Muscle of arm (tissue), 12 donors: ENCODE results near the gene OCRL. TPM values are rescaled to one million over a fixed set of nuclear protein-coding genes. Genes with fewer than 3 reads are reported as not detected.

Experiments
- DNase-seq: peaks from one replicate; pipeline ENCODE4 v3.0.0-alpha.2; 2013
- polyA plus RNA-seq, 12 donors: library from polyadenylated mRNA; unstranded; fragments of 120-200 nt; gene quantifications; one replicate each; pipeline ENCODE4 v1.2.1, GENCODE V29; 2013; ENCODE audit not compliant: insufficient read length in 12 of 12

Gene OCRL
- polyA plus RNA-seq, 12 donors = 10.0 to 18.2 (median 14.2) TPM; not detected in 1

GRCh38 chrX:129581904-129582303 is 41.8 kb downstream of the OCRL start:
- no peak for DNase-seq

GRCh38 chrX:129585167-129585566 is 45.1 kb downstream of the OCRL start:
- no peak for DNase-seq

DNA sequence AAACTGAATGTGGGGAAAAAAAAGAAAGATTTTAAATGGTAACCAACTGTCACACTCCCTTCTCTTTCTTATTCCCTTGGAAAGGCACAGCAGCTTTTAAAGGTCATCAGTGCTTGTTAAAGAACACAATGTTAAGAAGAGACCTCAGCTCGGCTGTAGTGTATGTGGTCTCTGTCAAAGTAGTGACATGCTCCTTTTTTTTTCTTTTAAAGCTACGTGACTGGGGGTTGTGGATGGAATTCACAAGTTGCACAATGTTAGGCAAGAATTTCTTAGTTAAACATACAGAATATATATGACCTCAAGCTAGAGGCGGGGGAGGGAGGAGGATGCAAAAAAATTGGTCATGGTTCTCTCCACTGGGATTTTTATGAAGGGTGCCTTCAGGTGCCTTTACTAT is 45.6 kb downstream of the OCRL start:
- no peak for DNase-seq

- no peak for DNase-seq
Observed at GRCh38 chrX:129586446-129586845, 46.4 kb downstream of the OCRL start.

- DNase-seq = no peak
Observed at GRCh38 chrX:129590596-129590995, 50.5 kb downstream of the OCRL start.

DNA sequence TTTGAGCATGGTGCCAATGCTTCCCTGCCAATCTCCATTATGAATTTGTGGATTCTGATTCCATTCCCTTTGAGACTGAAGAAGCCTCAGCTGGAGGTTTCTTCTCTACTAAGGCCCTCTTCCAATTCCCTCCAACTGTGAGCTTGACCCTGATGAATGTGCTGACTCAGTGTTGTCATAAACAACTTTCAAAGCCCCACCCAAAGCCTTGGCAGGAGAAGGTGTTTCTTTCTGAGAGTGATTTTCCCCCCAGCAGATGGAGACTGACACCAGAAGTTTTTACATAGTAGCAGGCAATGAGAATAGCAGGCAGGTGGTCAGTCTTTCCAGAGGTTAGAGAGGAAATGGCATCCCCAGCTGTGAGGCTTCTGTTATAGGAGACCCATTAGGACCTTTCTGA is 53.1 kb downstream of the OCRL start:
- DNase-seq = peak; percentile 27

GRCh38 chrX:129594781-129595180 is 54.7 kb downstream of the OCRL start:
- no peak for DNase-seq

DNA sequence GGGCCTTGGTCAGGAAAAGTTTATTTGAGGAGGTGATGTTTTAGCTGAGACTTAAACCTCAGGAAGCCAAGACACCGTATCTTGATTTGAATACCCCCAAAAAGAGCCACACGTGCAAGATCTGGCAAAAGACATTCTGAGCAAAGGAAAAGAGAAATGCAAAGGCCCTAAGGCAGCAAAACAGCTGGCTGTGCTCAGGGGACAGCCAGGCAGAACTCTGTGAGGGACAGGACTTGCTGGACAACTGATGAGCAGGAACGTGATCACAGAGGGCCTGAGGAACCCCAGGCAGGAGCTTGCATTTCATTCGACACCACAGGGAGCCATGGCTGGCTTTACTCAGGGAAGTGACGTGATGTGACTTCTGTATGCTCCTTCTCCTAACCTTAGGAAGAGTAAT is 56.0 kb downstream of the OCRL start:
- DNase-seq = no peak

GRCh38 chrX:129597905-129598304 is 57.8 kb downstream of the OCRL start:
- DNase-seq = no peak

DNA sequence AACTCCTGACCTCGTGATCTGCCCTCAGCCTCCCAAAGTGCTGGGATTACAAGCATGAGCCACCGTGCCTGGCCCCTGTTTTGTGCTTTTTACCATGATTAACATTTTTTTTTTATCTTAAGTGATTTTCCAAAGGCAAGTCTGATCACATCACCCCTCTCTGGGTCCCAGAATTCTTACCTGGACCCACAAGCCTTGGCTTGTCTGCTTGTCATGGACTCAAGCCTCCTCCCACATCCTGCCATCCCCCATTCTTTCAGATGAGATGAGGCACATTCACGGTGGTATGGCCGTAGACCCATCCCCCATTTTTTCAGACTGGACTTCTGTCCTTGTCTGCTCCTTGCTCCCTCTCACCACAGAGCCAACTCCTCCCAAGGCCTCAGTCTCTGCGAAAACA is 59.4 kb downstream of the OCRL start:
- DNase-seq = no peak

GRCh38 chrX:129599996-129600395 is 59.9 kb downstream of the OCRL start:
- no peak for DNase-seq

DNA sequence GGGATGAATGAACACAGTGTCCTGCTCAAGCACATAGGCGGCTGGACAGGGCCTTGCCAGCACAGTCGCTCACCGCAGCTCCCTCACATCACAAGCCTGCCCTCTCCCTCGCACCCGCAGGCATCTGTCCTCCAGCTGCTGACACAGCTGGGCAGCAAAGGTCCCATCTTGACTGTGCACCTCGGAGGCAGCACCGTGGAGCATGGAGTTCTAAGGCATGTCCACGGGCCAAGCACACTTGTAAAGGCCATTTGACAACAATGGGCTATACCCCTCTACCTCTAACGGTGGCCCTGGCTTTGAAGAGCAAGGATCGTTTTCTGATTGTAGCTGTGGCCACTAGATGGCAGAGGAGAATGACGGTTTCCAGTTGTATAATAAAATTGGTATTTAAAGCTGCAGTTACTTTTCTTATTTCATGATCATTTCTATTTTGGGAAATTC is 60.9 kb downstream of the OCRL start:
- DNase-seq = no peak

DNA sequence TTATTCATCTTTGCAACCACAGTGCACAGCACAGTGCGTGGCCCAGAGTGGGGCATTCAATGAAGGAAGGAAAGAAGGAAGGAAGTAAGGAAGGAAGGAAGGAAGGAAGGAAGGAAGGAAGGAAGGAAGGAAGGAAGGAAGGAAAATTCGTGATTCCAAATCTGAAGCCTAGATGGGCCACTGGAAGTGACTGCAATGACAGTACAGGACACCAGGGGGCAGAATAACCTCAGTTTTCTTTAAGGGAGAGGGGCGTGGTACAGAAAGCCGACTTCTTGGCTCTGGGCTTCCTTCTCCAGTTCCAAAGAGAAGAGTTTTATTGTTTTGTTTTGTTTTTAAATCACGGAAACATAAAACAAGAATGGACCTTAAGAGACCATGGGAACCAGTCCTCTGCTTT is 66.9 kb downstream of the OCRL start:
- DNase-seq = peak; percentile 77

GRCh38 chrX:129608496-129608895 is 68.4 kb downstream of the OCRL start:
- no peak for DNase-seq

DNA sequence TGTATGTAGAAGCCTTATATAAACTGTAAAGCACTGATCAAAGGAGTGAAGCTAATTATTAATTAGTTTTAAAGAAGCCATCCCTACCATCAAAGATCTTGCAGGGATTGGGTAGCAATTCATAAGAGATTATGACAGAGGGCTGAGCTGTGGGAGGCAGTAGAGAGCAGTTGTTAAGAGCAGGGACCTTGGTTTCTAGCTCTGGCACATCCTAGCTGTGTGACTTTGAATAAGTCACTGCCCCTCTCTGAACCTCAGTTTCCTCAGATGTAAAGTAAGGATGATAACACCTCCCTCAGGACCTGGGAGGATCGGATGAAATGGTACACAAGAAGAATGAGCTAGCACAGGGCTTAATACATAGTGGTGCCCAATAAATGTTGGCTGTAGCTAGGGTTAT is 69.3 kb downstream of the OCRL start:
- no peak for DNase-seq

DNA sequence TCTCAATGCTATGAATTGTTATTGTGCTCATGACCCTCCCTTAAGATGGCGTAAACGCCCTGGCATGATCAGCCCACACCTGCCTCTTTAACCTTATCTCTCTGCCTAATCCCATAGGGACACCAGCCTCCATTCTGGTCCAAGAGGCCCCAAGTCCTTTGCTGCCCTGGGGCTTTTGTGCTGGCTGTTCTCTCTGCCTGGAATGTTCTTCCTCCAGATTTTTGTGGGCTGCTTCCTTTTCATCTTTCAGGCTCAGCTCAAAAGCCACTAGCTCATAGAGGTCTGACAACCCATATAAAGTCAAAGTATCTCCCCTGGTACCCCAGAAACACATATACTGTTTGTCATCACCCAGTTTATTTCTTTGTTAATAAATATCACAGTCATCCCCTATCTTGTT is 72.3 kb downstream of the OCRL start:
- DNase-seq = no peak

DNA sequence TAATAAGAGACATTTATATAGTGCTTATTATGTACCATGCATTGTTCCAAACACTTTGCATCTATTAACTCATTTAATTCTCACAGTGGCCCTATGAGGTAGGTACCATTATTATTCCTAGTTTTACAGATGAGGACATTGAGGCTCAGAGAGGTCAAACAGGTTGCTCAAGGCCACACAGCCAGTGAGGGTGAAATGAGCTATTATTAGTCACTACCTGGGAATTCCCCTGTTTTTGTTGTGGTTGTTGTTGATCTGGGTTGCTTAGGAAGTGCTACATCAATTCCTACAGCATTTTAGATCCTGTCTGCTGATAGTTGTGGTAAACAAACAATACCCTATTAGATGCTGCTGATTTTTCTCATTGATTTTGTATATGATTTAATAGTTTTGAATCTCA is 73.5 kb downstream of the OCRL start:
- DNase-seq = no peak

DNA sequence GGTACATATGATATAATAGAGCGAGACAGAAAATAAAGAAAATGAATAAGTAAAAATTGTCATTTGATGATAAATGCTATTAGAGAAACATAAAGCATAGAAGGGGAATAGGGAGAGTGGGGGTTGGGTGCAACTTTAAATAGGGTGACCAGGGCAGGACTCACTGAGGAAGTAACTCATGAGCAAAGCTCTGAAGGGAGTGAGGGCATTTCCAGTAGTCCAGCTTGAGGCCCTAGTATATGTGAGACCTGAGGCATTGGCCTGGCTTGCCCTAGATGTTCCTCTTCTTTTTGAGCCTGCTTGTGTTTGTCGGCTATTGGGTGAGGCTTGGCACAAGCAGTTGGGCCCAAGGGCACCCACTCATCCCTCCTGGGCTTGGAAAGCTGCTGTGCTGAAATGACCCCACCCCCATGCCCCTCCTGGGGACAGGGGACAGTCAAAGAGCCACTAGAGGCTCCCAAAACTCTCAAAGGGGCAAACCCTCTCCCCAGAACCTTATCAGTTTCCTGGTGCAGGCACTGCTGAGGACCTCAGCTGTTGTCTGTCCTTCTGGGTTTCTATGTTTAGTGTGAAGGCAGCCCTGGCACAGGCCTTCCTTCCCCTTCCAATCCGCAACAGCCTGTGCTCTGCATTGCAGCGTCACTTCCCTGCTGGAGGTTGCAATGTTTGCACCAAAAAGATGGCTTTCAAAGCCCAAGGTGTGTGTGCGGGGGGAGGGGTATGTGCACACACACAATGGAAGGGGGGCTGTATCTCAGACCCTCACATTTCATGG is 74.6 kb downstream of the OCRL start:
- no peak for DNase-seq

GRCh38 chrX:129617420-129617819 is 77.4 kb downstream of the OCRL start:
- no peak for DNase-seq

DNA sequence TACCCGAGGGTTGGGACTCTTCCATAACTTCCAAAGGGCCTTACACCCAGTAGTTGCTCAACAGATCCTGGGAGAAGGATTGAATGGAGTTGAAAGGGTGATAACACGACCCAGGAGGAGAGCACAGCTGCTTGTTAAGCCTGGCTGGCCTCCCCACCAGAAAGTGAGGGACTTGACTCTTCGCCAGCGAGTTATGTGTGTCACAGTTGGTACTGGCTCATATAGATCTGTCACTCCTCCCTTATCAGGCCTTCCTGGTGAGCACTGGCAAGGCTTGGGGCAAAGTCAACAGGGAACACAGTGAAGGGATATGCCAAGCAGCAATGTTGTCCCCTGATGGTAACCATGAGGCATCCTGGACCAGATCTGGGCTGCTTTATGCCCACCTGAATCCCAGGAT is 78.9 kb downstream of the OCRL start:
- DNase-seq = no peak

- DNase-seq = no peak
Observed at GRCh38 chrX:129622757-129623301, 82.8 kb downstream of the OCRL start.

GRCh38 chrX:129626026-129626425 is 86.0 kb downstream of the OCRL start:
- no peak for DNase-seq

DNA sequence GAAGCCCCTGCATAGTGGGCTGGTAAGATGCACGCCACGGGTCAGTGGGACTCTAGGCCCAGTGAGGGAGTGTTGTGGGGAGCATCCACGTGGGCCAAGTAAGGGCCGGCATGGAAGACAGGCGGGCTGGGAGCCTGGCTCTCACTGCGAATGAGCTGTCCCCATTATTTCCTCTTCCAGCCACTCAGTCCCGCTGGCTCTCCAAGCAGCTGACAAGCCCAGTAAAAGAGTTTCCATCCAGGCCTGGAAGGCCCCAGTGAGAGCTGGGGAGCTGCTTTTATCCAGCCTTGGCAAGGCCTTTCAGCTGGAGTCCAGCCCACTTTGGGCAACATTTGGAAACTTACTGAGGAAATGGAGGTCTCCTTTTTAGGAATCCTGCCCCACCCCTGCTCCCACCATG is 89.8 kb downstream of the OCRL start:
- no peak for DNase-seq

DNA sequence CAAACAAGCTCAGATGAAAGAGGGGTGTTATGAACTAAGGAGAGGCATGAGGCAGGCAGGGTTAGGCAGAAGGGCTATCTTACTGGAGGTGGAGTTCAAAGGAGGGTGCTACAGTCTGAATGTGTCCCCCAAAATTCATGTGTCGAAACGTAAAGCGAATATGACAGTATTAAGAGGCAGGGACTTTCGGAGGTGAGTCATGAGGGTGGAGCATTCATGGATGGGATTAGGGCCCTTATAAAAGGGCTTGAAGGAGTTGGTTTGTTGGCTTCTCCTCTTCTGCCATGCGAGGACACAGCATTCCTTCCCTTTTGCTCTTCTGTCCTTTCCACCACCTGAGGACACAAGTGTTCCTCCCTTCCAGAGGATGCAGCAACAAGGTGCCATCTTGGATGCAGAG is 91.8 kb downstream of the OCRL start:
- DNase-seq = no peak
